ENCODE data around the gene PPP1R13B. TPM values are rescaled to one million over a fixed set of nuclear protein-coding genes. Genes with fewer than 3 reads are reported as not detected.
A peak's percentile ranks its signal among the peaks of the same experiment; 100 is the strongest.
"Not testable (repeated sequence)": the region's sequence is repeated elsewhere in the genome, so short reads cannot be mapped to it uniquely, and the experiment has no call there.

Gene PPP1R13B
- total RNA-seq, 1 donor from 2014 or later, result 14.7 TPM

GRCh38 chr14:103802356-103802755, 45.0 kb downstream of the PPP1R13B start:
- no peak for DNase-seq (ENCODE audit: low read depth in 2 of 2)

DNA sequence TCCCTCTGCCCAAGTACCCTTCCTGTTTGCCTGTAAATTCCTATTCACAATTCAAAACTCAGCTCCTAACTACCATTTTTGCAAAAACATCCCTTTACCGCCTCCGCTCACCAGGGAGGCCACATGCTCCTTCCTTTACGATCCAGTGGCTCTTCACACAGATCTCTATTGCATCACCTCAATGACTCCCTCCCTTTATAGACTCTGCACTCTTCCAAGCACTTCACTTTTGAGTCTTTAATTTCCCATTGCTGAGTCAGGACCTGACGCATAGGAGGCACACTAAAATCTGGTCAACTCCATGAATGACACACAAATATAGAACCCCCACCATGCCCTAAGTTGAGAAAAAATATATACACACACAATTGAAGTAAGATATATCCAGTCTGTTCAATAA, 45.9 kb downstream of the PPP1R13B start:
- peak in 1 of 2 donors; percentile 49 for DNase-seq (ENCODE audit: low read depth in 2 of 2)

DNA sequence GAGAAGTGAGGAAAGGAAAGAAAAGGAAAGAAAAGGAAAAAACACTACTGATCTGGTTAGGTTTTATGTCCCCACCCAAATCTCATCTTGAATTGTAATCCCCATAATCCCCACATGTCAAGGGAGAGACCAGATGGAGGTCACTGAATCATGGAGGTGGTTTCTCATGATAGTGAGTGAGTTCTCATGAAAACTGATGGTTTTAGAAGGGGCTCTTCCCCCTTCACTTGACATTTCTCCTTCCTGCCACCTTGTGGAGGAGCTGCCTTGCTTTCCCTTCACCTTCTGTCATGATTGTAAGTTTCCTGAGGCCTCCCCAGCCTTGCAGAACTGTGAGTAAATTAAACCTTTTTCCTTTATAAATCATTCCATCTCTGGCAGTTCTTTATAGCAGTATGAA, 54.2 kb downstream of the PPP1R13B start:
- not testable (repeated sequence) for DNase-seq (ENCODE audit: low read depth in 2 of 2)

- no peak for DNase-seq (ENCODE audit: low read depth in 2 of 2)
Measured at GRCh38 chr14:103788086-103788485, 59.3 kb downstream of the PPP1R13B start.

DNA sequence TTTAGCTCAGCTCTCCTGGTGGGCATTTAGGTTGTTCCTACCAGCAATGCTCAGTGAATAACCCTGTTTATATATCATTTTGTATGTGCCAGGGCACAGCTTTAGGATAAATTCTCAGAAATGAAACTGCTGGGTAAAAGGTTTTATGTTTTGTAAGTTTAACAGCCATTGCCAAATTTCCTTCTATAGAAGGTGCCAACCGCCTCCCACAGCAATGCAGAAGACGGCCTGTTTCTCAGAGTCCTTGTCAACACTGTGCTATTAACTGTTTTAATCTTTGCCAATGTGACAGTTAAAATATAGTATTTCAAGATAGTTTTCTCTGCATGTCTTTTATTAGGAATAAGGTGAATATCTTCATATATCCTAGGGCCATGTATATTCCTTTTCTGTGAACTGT, 65.0 kb downstream of the PPP1R13B start:
- no peak for DNase-seq (ENCODE audit: low read depth in 2 of 2)

DNA sequence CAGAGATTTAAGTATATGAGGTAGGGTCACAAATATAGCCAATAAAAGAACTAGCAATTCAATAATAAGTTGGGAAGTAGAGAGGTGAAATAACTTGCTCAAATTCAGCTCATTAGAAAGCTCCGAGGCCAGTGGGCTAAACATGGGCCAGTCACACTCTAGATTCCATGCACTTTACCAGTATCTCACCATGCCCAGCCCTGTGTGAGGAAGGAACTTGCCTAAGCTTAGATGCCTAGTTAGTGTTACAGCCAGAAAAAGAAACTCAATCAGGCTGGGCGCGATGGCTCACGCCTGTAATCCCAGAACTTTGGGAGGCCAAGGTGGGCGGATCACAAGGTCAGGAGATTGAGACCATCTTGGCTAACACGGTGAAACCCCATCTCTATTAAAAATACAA, 71.1 kb downstream of the PPP1R13B start:
- DNase-seq (ENCODE audit: low read depth in 2 of 2), result not testable (repeated sequence)

- DNase-seq (ENCODE audit: low read depth in 2 of 2), result no peak
Measured at GRCh38 chr14:103775506-103775905, 71.9 kb downstream of the PPP1R13B start.

DNA sequence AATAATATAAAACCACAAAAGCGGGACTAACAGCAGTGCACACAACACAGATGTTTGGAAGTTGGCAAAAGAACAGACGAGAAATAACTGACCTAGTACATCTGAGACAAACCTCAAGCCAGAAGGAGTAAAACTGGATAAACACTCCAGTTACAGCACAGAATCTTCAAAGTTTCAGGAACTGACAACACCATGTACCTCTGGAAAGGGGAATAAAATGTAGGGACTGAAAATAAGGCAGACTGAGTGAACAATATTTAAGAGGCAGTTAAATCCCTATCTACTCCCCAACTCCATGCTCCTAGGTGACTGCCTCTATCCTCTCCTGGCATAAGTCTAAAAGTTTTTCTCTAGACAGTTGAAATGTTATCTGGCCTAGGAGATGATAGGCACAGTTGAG, 73.9 kb downstream of the PPP1R13B start:
- no peak for DNase-seq (ENCODE audit: low read depth in 2 of 2)

DNA sequence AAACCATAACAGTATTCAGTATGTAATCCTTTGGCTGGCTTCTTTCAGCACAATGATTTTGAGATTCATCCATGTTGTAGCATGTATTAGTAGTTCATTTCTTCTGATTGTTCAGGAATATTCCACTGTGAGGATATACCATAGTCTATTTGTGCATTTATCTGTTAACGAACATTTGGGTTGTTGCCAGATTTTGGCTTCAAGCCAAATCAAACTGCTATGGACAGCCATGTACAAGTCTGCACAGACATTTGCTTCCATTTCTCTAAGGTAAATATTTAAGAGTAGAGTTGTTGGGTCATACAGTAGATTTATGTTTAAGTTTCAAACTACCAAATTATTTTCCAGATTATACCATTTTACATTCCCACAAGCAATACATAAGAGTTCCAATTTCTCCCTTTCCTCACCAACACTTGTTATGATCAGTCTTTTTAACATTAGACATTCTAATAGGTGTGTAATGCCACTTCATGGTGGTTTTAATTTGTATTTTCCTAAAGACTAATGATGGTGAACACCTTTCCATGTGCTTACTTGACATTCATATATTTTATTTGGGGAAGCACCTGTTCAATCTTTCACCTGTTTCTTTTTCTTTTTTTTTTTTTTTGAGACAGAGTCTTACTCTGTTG, 75.2 kb downstream of the PPP1R13B start:
- DNase-seq (ENCODE audit: low read depth in 2 of 2), result peak in 1 of 2 donors; percentile 26

DNA sequence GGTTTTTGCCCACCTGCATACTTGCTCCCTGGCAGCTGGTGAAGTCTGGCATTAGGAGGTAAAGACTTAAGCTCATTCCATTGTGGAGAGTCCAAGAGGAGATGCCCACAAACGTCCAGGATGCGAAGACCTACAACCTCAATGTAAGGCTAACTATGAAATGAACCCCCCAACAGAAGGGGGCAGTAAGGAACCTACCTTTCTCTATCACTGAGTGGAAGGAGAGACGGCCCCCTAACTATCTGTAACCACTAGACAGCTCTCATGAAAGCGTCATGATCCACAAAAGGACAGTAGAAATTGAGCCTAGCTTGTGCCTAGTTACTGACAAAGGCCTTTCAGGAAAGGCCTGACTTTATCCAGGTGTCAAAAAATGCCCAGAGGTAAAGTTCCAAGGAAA, 76.5 kb downstream of the PPP1R13B start:
- DNase-seq (ENCODE audit: low read depth in 2 of 2), result no peak

DNA sequence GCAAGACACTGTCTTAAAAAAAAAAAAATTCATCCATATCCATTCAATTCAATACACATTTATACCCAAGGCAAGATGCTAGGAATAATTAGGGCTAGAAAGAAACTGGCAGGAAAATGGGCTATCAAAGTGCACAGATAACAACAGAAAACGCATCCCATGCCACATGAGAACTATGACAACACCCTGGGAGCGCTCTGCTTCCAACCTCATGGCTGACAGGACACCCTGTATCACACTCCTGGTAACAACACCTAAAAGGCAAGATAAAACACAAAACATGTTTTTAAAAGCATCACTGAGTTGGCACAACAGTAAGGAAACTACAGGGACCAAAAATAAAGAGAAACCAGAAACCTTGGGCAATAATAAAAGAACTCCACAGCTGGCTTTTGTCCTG, 76.9 kb downstream of the PPP1R13B start:
- DNase-seq (ENCODE audit: low read depth in 2 of 2), result no peak

GRCh38 chr14:103767336-103767894, 80.0 kb downstream of the PPP1R13B start:
- no peak for DNase-seq (ENCODE audit: low read depth in 2 of 2)

- peak in 1 of 2 donors; percentile 59 for DNase-seq (ENCODE audit: low read depth in 2 of 2)
Measured at GRCh38 chr14:103765526-103765925, 81.8 kb downstream of the PPP1R13B start.

GRCh38 chr14:103763730-103764488, 83.5 kb downstream of the PPP1R13B start:
- DNase-seq (ENCODE audit: low read depth in 2 of 2), result no peak

- DNase-seq (ENCODE audit: low read depth in 2 of 2), result peak in 1 of 2 donors; percentile 22
Measured at GRCh38 chr14:103762541-103762940, 84.8 kb downstream of the PPP1R13B start.

- DNase-seq (ENCODE audit: low read depth in 2 of 2), result no peak
Measured at GRCh38 chr14:103762036-103762435, 85.3 kb downstream of the PPP1R13B start.

- DNase-seq (ENCODE audit: low read depth in 2 of 2), result no peak
Measured at GRCh38 chr14:103758059-103758776, 89.2 kb downstream of the PPP1R13B start.

DNA sequence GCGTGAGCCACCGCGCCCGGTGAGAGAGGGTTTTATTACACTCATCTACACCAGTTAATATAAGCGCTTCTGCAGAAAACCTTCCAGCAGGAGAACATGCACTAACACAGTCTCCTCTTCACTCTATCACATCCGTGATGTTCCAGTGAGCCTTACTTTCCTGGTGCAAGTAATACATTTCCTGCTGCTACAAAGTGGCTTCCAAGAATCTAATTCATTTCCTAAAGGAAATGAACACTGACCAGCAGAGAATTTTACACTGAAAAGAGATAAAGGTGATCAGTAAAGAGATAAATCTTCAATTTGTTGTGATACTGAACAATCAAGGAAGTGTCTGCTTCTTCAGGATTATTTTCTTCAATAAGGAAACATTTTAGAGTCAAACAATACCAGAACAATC, 92.3 kb downstream of the PPP1R13B start:
- peak; percentile 26 to 54 for DNase-seq (ENCODE audit: low read depth in 2 of 2)

- no peak for DNase-seq (ENCODE audit: low read depth in 2 of 2)
Measured at GRCh38 chr14:103753774-103754173, 93.6 kb downstream of the PPP1R13B start.

GRCh38 chr14:103749860-103750259, 97.5 kb downstream of the PPP1R13B start:
- DNase-seq (ENCODE audit: low read depth in 2 of 2), result no peak

DNA sequence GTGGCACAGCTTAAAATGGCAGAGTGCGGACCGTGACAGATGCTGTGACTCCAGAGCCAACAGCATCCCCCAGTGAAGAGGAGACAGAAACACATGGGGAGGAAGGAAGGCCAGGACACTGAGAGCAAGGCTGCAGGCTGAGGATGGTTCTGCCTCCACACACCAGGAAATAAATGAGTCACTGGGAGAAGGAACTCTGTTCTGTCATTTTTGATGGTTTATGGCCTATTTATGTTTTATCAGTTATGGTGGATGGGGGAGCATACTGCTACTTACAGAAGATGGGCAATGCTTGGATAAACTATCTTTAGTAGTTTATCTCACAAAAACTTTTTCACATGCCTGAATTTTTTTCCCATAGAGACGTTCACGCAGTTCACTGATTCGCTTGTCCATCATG, 97.9 kb downstream of the PPP1R13B start:
- peak; percentile 32 to 42 for DNase-seq (ENCODE audit: low read depth in 2 of 2)

DNA sequence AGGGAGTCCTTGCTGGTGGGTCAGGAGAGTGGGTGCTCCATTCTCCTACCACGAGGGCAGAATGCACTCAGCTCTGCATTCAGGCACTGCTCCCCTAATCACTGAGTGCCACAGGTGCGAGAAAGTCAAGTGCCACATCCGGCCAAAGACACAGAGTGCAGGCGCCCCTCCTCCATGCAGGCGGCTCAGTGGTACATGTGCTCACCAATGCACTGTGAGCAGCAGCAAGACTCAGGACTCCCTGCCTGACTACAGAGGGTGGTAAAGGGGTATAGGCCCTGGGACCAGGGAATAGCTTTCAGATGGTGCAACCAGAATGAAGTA, 98.9 kb downstream of the PPP1R13B start:
- DNase-seq (ENCODE audit: low read depth in 2 of 2), result no peak
